HEK293 (cell line): ENCODE measurements around the gene REEP6.

Experiments
- CTCF ChIA-PET: fragments of 350-600 bp; formaldehyde crosslinking; extraction: SDS; loops from one replicate; lab custom pipeline; 2021; ENCODE audit warnings: antibody characterized with exemption; lab: Yijun Ruan, JAX
- POLR2A ChIA-PET: fragments of 300-600 bp; formaldehyde crosslinking; extraction: SDS; loops from one replicate; lab custom pipeline; 2020; ENCODE audit warnings: antibody characterized with exemption, inconsistent platforms; lab: Yijun Ruan, JAX
- H3K27ac ChIP-seq: fragments of 200-500 bp; sonication (Bioruptor generic); 2 replicates; pipeline ENCODE4 v1.5.1; 2014; ENCODE audit warnings: low read depth, low read length, control low read depth, inconsistent platforms; ENCODE audit errors: extremely low read depth
- H3K36me3 ChIP-seq, 2 experiments: fragments of 200-500 bp in 1 of 2; sonication (Bioruptor generic) in 1 of 2; 1 replicate in 1 of 2; 2 replicates in 1 of 2; pipeline ENCODE4 v1.5.1; 2014 to 2017; ENCODE audit warnings: inconsistent platforms in 2 of 2, low read length in 2 of 2; ENCODE audit not compliant: control insufficient read depth in 2 of 2, insufficient read depth in 1 of 2
- H3K4me1 ChIP-seq: fragments of 200-500 bp; sonication (Bioruptor generic); 2 replicates; pipeline ENCODE4 v1.5.1; 2014; ENCODE audit warnings: mild to moderate bottlenecking, low read length, inconsistent platforms; ENCODE audit not compliant: control insufficient read depth, insufficient read depth
- H3K4me3 ChIP-seq: 2 replicates; pipeline ENCODE4 v1.5.1; 2011; ENCODE audit warnings: low read depth, mild to moderate bottlenecking, control low read depth, low read length, moderate library complexity
- H3K9me3 ChIP-seq: fragments of 200-500 bp; sonication (Bioruptor generic); 2 replicates; pipeline ENCODE4 v1.5.1; 2014; ENCODE audit warnings: low read depth, low read length, inconsistent platforms; ENCODE audit not compliant: control insufficient read depth, insufficient read depth
- GLI2 ChIP-seq: fragments of 450-650 bp; formaldehyde crosslinking; IDR thresholded peaks from 2 replicates; pipeline ENCODE4; 2017; ENCODE audit warnings: missing biosample characterization, missing genetic modification characterization, low read depth, borderline replicate concordance
- GLIS1 ChIP-seq: fragments of 450-650 bp; formaldehyde crosslinking; IDR thresholded peaks from 2 replicates; pipeline ENCODE4 v1.5.1; 2016; ENCODE audit warnings: missing biosample characterization, missing genetic modification characterization
- GLIS2 ChIP-seq: fragments of 450-650 bp; formaldehyde crosslinking; IDR thresholded peaks from 2 replicates; pipeline ENCODE4 v1.5.1; 2016; ENCODE audit warnings: missing biosample characterization, missing genetic modification characterization
- KLF1 ChIP-seq: fragments of 450-650 bp; formaldehyde crosslinking; IDR thresholded peaks from 2 replicates; pipeline ENCODE4 v1.5.1; 2016; ENCODE audit warnings: missing biosample characterization, missing genetic modification characterization
- KLF8 ChIP-seq: fragments of 450-650 bp; formaldehyde crosslinking; IDR thresholded peaks from 2 replicates; pipeline ENCODE4 v1.5.1; 2016; ENCODE audit warnings: missing biosample characterization, missing genetic modification characterization
- PRDM1 ChIP-seq: fragments of 450-650 bp; formaldehyde crosslinking; IDR thresholded peaks from 2 replicates; pipeline ENCODE4; 2016; ENCODE audit warnings: missing biosample characterization, missing genetic modification characterization
- ZBTB20 ChIP-seq: fragments of 450-650 bp; formaldehyde crosslinking; IDR thresholded peaks from 2 replicates; pipeline ENCODE4 v1.5.1; 2016; ENCODE audit warnings: missing biosample characterization, missing genetic modification characterization
- ZBTB7A ChIP-seq: fragments of 450-650 bp; formaldehyde crosslinking; IDR thresholded peaks from 2 replicates; pipeline ENCODE4 v1.5.1; 2016; ENCODE audit warnings: low read depth, missing biosample characterization, missing genetic modification characterization
- ZBTB8A ChIP-seq: fragments of 450-650 bp; formaldehyde crosslinking; IDR thresholded peaks from 2 replicates; pipeline ENCODE4 v1.5.1; 2016; ENCODE audit warnings: missing biosample characterization, missing genetic modification characterization
- ZNF521 ChIP-seq: fragments of 450-650 bp; formaldehyde crosslinking; IDR thresholded peaks from 2 replicates; pipeline ENCODE4 v1.5.1; 2017; ENCODE audit warnings: missing biosample characterization, mild to moderate bottlenecking, missing genetic modification characterization
- ZNF792 ChIP-seq: fragments of 450-650 bp; formaldehyde crosslinking; IDR thresholded peaks from 2 replicates; pipeline ENCODE4 v1.5.1; 2016; ENCODE audit warnings: missing biosample characterization, missing genetic modification characterization
- TF ChIP-seq, protein P1 (sequence below): fragments of 450-650 bp; formaldehyde crosslinking; IDR thresholded peaks from 2 replicates; pipeline ENCODE4 v1.5.1; 2016; ENCODE audit warnings: missing biosample characterization, missing genetic modification characterization
- TF ChIP-seq, protein P2 (sequence below): fragments of 450-650 bp; formaldehyde crosslinking; IDR thresholded peaks from 2 replicates; pipeline ENCODE4 v1.5.1; 2016; ENCODE audit warnings: missing biosample characterization, missing genetic modification characterization
- TF ChIP-seq, protein P3 (sequence below): fragments of 450-650 bp; formaldehyde crosslinking; IDR thresholded peaks from 2 replicates; pipeline ENCODE4 v1.5.1; 2017; ENCODE audit warnings: missing biosample characterization, missing genetic modification characterization

REEP6 gene

DNA sequence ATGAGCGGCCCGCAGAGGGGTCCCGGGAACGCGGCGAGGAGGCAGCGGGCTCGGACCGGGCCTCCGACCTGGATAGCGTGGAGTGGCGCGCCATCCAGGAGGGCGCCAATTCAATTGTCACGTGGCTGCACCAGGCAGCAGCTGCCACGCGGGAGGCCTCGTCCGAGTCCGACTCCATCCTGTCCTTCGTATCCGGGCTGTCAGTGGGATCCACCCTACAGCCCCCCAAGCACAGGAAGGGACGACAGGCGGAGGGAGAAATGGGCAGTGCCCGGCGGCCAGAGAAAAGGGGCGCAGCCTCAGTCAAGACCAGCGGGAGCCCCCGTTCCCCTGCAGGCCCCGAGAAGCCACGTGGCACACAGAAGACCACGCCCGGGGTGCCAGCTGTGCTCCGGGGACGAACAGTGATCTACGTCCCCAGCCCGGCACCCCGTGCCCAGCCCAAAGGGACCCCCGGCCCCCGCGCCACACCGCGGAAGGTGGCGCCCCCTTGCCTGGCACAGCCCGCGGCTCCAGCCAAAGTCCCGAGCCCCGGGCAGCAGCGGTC, 22.6 kb upstream of the REEP6 start:
- peaks cover 0 to 10% of the 10 kb centered on the region in 2 experiments; a peak in 1 of 3 replicates for H3K36me3 ChIP-seq
- TF ChIP-seq ZBTB7A (tag by site-specific recombination) (no peak), PRDM1 (no peak)
- TF ChIP-seq, protein P1, sequence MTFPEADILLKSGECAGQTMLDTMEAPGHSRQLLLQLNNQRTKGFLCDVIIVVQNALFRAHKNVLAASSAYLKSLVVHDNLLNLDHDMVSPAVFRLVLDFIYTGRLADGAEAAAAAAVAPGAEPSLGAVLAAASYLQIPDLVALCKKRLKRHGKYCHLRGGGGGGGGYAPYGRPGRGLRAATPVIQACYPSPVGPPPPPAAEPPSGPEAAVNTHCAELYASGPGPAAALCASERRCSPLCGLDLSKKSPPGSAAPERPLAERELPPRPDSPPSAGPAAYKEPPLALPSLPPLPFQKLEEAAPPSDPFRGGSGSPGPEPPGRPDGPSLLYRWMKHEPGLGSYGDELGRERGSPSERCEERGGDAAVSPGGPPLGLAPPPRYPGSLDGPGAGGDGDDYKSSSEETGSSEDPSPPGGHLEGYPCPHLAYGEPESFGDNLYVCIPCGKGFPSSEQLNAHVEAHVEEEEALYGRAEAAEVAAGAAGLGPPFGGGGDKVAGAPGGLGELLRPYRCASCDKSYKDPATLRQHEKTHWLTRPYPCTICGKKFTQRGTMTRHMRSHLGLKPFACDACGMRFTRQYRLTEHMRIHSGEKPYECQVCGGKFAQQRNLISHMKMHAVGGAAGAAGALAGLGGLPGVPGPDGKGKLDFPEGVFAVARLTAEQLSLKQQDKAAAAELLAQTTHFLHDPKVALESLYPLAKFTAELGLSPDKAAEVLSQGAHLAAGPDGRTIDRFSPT (tag by site-specific recombination), result peak; percentile 36; the same call in 1 of the 2 replicates
- POLR2A ChIA-PET, result interaction anchor here (0.6 kb wide), 1 partner anchor 11 kb away, joined by 6 read pairs; no protein-coding TSS in a partner anchor
- no peak overlapping the region for H3K27ac ChIP-seq
- H3K4me1 ChIP-seq, result peaks cover 12% of the 10 kb centered on the region
- CTCF ChIA-PET, result interaction anchor here (0.6 to 1.3 kb wide), 5 partner anchors 15 to 50 kb away, joined by 3 read pairs; partner anchors contain the start of gene PCSK4
- peak overlapping the region; percentile 11 for H3K4me3 ChIP-seq
- H3K9me3 ChIP-seq, result no peaks in the 10 kb centered on the region

DNA sequence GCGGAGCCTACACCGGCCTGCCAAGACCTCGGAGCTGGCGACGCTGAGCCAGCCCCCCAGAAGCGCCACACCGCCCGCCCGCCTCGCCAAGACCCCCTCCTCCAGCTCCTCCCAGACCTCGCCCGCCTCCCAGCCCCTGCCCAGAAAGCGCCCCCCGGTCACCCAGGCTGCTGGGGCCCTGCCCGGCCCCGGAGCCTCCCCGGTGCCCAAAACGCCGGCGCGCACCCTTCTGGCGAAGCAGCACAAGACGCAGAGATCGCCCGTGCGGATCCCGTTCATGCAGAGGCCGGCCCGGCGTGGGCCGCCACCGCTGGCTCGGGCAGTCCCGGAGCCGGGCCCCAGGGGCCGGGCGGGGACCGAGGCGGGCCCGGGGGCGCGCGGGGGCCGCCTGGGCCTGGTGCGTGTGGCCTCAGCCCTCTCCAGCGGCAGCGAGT, 22.1 kb upstream of the REEP6 start:
- Histone ChIP-seq H3K9me3 (no peaks in the 10 kb centered on the region), H3K4me3 (peak overlapping the region; percentile 22), H3K27ac (no peak overlapping the region; the same call in 1 of the 2 replicates), H3K36me3 (peaks cover 0 to 10% of the 10 kb centered on the region in 2 experiments; a peak in 1 of 3 replicates), H3K4me1 (peaks cover 12% of the 10 kb centered on the region)
- POLR2A ChIA-PET, result interaction anchor here (0.6 kb wide), 1 partner anchor 11 kb away, joined by 6 read pairs; no protein-coding TSS in a partner anchor
- CTCF ChIA-PET, result interaction anchor here (0.9 to 1.3 kb wide), 3 partner anchors 15 to 26 kb away, joined by 3 read pairs; partner anchors contain the start of gene PCSK4
- TF ChIP-seq ZBTB20 (tag by site-specific recombination), result peak; percentile 42; the same call in 1 of the 2 replicates
- TF ChIP-seq ZNF521 (tag by site-specific recombination), result no peak
- TF ChIP-seq, protein P2, sequence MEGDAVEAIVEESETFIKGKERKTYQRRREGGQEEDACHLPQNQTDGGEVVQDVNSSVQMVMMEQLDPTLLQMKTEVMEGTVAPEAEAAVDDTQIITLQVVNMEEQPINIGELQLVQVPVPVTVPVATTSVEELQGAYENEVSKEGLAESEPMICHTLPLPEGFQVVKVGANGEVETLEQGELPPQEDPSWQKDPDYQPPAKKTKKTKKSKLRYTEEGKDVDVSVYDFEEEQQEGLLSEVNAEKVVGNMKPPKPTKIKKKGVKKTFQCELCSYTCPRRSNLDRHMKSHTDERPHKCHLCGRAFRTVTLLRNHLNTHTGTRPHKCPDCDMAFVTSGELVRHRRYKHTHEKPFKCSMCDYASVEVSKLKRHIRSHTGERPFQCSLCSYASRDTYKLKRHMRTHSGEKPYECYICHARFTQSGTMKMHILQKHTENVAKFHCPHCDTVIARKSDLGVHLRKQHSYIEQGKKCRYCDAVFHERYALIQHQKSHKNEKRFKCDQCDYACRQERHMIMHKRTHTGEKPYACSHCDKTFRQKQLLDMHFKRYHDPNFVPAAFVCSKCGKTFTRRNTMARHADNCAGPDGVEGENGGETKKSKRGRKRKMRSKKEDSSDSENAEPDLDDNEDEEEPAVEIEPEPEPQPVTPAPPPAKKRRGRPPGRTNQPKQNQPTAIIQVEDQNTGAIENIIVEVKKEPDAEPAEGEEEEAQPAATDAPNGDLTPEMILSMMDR (tag by site-specific recombination), result 0 out of 2 replicates have a peak, but pooled peaks have one; percentile 9
- TF ChIP-seq, protein P3, sequence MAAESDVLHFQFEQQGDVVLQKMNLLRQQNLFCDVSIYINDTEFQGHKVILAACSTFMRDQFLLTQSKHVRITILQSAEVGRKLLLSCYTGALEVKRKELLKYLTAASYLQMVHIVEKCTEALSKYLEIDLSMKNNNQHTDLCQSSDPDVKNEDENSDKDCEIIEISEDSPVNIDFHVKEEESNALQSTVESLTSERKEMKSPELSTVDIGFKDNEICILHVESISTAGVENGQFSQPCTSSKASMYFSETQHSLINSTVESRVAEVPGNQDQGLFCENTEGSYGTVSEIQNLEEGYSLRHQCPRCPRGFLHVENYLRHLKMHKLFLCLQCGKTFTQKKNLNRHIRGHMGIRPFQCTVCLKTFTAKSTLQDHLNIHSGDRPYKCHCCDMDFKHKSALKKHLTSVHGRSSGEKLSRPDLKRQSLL (tag by site-specific recombination), result no peak
- TF ChIP-seq KLF8, result 0 out of 2 replicates have a peak, but pooled peaks have one; percentile 23
- TF ChIP-seq ZBTB8A (tag by site-specific recombination), result peak; percentile 59

DNA sequence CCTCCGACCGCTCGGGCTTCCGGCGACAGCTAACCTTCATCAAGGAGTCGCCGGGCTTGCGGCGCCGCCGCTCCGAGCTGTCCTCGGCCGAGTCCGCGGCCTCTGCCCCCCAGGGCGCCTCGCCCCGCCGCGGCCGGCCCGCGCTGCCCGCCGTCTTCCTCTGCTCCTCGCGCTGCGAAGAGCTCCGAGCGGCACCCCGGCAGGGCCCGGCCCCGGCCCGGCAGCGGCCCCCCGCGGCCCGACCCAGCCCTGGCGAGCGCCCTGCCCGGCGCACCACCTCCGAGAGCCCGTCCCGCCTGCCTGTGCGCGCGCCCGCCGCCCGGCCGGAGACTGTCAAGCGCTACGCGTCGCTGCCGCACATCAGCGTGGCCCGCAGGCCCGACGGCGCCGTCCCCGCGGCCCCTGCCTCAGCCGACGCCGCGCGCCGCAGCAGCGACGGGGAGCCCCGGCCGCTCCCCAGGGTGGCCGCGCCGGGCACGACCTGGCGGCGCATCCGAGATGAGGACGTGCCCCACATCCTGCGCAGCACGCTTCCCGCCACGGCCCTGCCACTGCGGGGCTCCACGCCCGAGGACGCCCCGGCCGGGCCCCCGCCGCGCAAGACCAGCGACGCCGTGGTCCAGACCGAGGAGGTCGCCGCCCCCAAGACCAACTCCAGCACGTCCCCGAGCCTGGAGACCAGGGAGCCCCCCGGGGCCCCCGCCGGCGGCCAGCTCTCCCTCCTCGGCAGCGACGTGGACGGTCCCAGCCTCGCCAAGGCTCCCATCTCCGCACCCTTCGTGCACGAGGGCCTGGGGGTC, 21.5 kb upstream of the REEP6 start:
- TF ChIP-seq ZNF792 (tag by site-specific recombination), result no peak
- TF ChIP-seq GLIS2 (tag by site-specific recombination), result peak; percentile 50; the same call in 1 of the 2 replicates
- peak; percentile 35; the same call in 1 of the 2 replicates for TF ChIP-seq ZBTB7A (tag by site-specific recombination)
- no peak for TF ChIP-seq KLF1 (tag by site-specific recombination)
- no peak for TF ChIP-seq ZBTB20 (tag by site-specific recombination)
- no peak for TF ChIP-seq GLI2 (tag by site-specific recombination)
- TF ChIP-seq GLIS1 (tag by site-specific recombination), result peak; percentile 43; the same call in 1 of the 2 replicates
- peak overlapping the region; percentile 46; the same call in 1 of the 2 replicates for H3K27ac ChIP-seq
- H3K4me3 ChIP-seq, result peak overlapping the region; percentile 28
- peaks cover 0 to 13% of the 10 kb centered on the region in 2 experiments; a peak in 1 of 3 replicates for H3K36me3 ChIP-seq
- no peaks in the 10 kb centered on the region for H3K9me3 ChIP-seq
- ChIA-PET CTCF (interaction anchor here (0.9 to 1.3 kb wide), 2 partner anchors 16 to 21 kb away, joined by 3 read pairs; partner anchors contain the start of gene PCSK4), POLR2A (interaction anchor here (0.5 to 0.6 kb wide), 2 partner anchors 12 to 397 kb away, joined by 3 to 6 read pairs; no protein-coding TSS in a partner anchor)
- H3K4me1 ChIP-seq, result peaks cover 12% of the 10 kb centered on the region
